ENCODE results near the gene SLC5A2.
"Not testable (repeated sequence)": the region's sequence is repeated elsewhere in the genome, so short reads cannot be mapped to it uniquely, and the experiment has no call there.

Gene SLC5A2

DNA sequence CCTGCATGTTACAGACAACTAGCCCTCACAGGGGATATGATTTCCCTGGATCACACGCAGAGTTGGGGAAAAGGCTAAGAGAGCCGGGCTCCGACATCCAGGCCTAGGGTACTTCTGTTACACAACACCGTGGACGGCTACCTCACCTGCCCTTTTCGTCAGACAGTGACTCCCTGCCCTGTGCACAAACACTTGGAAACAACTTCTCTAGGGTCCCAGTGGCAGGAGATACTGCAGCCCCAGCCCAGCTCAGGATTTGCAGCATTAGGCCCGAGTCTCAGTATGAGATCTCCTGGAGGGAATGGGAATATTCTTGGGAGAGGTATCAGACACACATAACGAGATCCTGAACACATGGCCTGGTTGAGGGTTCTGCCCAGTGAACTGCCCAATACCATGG is 17.0 kb downstream of the SLC5A2 start:
- Mint-ChIP-seq H3K9me3 (no peaks in the 10 kb centered on the region), H3K36me3 (ENCODE audit: low read depth) (peaks cover 23% of the 10 kb centered on the region), H3K4me1 (no peaks in the 10 kb centered on the region), H3K27ac (no peak overlapping the region), H3K27me3 (ENCODE audit: low read depth) (no peaks in the 10 kb centered on the region), H3K4me3 (no peak overlapping the region)
- TF ChIP-seq, protein P1, sequence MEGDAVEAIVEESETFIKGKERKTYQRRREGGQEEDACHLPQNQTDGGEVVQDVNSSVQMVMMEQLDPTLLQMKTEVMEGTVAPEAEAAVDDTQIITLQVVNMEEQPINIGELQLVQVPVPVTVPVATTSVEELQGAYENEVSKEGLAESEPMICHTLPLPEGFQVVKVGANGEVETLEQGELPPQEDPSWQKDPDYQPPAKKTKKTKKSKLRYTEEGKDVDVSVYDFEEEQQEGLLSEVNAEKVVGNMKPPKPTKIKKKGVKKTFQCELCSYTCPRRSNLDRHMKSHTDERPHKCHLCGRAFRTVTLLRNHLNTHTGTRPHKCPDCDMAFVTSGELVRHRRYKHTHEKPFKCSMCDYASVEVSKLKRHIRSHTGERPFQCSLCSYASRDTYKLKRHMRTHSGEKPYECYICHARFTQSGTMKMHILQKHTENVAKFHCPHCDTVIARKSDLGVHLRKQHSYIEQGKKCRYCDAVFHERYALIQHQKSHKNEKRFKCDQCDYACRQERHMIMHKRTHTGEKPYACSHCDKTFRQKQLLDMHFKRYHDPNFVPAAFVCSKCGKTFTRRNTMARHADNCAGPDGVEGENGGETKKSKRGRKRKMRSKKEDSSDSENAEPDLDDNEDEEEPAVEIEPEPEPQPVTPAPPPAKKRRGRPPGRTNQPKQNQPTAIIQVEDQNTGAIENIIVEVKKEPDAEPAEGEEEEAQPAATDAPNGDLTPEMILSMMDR (IDR thresholded peaks at IDR 0.05; ENCODE audit: unreplicated experiment in 3 of 3) = no peak

DNA sequence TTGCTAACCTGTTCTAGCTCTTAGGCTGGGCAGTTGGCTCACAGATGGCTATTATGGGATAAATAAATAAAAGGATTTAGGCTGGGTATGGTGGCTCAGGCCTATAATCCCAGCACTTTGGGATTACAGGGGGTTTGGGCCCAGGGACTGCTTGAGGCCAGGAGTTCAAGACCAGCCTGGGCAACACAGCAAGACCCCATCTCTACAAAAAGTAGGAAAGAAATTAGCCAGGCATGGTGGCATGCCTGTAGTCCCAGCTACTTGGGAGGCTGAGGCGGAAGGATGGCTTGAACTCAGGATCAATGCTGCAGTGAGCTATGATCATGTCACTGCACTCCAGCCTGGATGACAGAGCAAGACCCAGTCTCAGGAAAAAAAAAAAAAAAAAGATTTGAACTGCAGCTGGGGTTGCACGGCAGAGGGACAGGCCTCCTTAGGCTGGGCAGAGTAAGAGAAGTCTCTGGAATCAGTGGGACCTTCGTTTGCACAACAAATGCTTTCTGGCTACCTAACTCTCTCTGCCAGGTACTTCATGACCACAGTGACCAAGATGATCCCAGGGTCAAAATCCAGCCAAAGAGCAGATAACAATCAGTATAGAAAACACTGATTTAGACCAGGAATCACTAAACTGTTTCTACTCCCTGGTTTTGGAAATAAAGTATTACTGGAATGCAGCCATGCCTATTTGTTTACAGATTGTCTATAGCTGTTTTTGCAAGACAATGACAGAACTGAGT is 18.5 kb downstream of the SLC5A2 start:
- Mint-ChIP-seq H3K4me3 (no peak overlapping the region), H3K27me3 (ENCODE audit: low read depth) (no peaks in the 10 kb centered on the region), H3K36me3 (ENCODE audit: low read depth) (peaks cover 23% of the 10 kb centered on the region), H3K27ac (no peak overlapping the region), H3K4me1 (no peaks in the 10 kb centered on the region), H3K9me3 (no peaks in the 10 kb centered on the region)
- TF ChIP-seq, protein P1 (IDR thresholded peaks at IDR 0.05; ENCODE audit: unreplicated experiment in 3 of 3) = no peak

DNA sequence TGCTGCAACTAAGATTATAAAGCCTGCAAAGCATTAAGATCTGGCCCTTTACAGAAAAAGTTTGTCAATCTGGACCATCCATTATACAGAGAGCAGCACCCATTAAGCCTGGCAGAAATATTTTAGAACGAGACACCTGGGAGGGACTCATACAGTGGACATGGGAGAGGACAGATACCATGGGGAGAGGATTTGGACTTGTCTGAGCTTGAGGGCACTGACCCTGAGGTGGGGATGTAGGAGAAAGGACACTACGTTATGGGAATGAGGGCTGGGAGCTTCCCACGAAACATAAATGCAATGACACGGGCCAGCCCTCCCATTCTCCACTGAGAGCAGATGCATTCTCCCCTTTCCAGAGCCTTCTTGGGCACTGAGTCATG is 19.0 kb downstream of the SLC5A2 start:
- no peaks in the 10 kb centered on the region for H3K27me3 Mint-ChIP-seq (ENCODE audit: low read depth)
- no peaks in the 10 kb centered on the region for H3K9me3 Mint-ChIP-seq
- TF ChIP-seq, protein P1 (IDR thresholded peaks at IDR 0.05; ENCODE audit: unreplicated experiment in 3 of 3) = no peak
- no peak overlapping the region for H3K4me3 Mint-ChIP-seq
- H3K4me1 Mint-ChIP-seq = peaks cover 1% of the 10 kb centered on the region
- peaks cover 23% of the 10 kb centered on the region for H3K36me3 Mint-ChIP-seq (ENCODE audit: low read depth)
- H3K27ac Mint-ChIP-seq = no peak overlapping the region

DNA sequence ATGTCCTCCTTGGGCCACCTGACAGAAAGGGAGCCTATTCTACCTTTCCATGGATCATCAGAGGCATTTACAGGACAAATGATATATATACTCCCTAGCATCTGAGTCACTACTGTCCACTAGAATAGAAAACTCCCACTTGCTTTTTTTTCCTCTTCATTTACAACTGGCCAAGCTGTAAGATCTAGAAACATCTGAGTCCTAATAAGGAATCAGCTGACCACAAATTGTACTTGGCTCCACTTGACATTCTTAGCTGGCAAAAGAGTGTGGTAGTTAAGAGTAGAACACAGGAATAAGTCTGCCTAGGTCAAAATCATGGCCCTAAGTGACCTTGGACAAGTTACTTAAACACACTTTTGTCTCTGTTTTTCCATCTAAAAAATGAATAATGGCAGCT is 20.1 kb downstream of the SLC5A2 start:
- Mint-ChIP-seq H3K9me3 (no peaks in the 10 kb centered on the region), H3K4me3 (no peak overlapping the region), H3K36me3 (ENCODE audit: low read depth) (peaks cover 18% of the 10 kb centered on the region), H3K27me3 (ENCODE audit: low read depth) (no peaks in the 10 kb centered on the region), H3K4me1 (peaks cover 9% of the 10 kb centered on the region), H3K27ac (no peak overlapping the region)
- TF ChIP-seq, protein P1 (IDR thresholded peaks at IDR 0.05; ENCODE audit: unreplicated experiment in 3 of 3) = no peak

DNA sequence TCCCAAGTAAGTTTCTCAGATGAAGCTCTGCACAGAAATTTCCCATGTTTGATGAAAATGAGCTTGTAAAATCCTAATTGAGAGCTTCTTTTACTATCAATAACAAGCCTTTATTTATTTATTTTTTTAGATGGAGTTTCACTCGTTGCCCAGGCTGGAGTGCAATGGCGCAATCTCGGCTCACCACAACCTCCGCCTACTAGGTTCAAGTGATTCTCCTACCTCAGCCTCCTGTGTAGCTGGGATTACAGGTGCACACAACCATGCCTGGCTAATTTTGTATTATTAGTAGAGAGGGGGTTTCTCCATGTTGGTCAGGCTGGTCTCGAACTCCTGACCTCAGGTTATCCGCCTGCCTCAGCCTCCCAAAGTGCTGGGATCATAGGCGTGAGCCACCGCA is 20.6 kb downstream of the SLC5A2 start:
- not testable (repeated sequence) for H3K27me3 Mint-ChIP-seq (ENCODE audit: low read depth); H3K4me3 Mint-ChIP-seq; H3K9me3 Mint-ChIP-seq; H3K27ac Mint-ChIP-seq
- peaks cover 11% of the 10 kb centered on the region for H3K4me1 Mint-ChIP-seq
- H3K36me3 Mint-ChIP-seq (ENCODE audit: low read depth) = peaks cover 15% of the 10 kb centered on the region

DNA sequence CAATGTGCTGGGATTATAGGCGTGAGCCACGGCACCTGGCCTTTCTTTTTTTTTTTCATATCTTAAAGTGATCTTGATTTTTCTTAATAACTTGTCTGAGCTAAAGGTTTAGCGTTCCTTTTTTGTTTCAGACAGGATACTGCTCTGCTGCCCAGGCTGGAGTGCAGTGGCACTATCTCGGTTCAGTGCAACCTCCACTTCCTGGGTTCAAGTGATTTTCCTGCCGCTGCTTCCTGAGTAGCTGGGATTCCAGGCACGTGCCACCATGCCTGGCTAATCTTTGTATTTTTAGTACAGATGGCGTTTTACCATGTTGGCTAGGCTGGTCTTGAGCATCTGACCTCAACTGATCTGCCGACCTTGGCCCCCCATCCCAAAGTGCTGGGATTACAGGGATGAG is 21.2 kb downstream of the SLC5A2 start:
- Mint-ChIP-seq H3K9me3 (no peaks in the 10 kb centered on the region), H3K4me3 (no peak overlapping the region), H3K4me1 (peaks cover 17% of the 10 kb centered on the region), H3K36me3 (ENCODE audit: low read depth) (peaks cover 9% of the 10 kb centered on the region), H3K27ac (no peak overlapping the region), H3K27me3 (ENCODE audit: low read depth) (no peaks in the 10 kb centered on the region)
- TF ChIP-seq, protein P1 (IDR thresholded peaks at IDR 0.05; ENCODE audit: unreplicated experiment in 3 of 3) = no peak
